C1 segment of cervical spinal cord (tissue), 14 donors: ENCODE measurements around the gene PPIL6.
"Not testable (repeated sequence)": the region's sequence is repeated elsewhere in the genome, so short reads cannot be mapped to it uniquely, and the experiment has no call there.

ENCODE experiments used
- DNase-seq, 14 donors: peaks; one replicate each; lab custom pipeline; 2025; lab: John Stamatoyannopoulos, UW

PPIL6 gene

GRCh38 chr6:109396046-109396718 lies 44.2 kb downstream of the PPIL6 start:
- no peak for DNase-seq

- DNase-seq = peak in 1 of 14 donors; percentile 6
Measured at GRCh38 chr6:109393886-109394281, 46.5 kb downstream of the PPIL6 start.

DNA sequence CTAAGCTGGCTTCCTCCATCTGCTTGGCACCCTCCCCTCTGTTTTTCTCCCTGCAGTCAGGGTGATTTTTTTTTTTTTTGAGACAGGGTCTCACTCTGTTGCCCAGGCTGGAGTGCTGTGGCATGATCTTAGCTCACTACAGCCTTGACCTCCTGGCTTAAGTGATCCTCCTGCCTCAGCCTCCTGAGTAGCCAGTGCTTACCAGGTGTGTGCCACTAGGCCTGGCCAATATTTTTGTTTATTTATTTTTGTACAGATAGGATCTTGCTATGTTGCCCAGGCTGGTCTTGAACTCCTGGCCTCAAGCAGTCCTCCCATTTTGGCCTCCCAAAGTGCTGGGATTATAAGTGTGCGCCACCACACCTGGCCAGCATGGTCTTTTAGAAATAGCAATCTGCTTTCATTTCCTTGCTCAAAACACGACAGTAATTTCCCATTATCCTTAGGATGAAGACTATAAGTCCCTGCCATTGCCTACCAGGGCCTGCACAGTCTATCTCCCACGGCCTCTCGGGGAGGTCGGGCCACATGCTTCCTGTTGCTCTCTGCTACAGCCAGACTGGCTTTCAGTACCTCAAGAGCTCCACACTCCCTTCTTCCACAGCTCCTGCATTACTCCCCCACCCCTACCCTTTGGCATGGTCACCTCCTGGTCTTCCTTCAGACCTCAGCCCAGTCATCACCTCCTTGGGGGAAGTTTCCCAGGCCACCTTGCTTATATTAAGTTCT lies 47.1 kb downstream of the PPIL6 start:
- no peak for DNase-seq

GRCh38 chr6:109389650-109390274 lies 50.7 kb downstream of the PPIL6 start:
- peak in 1 of 14 donors; percentile 5 for DNase-seq

DNA sequence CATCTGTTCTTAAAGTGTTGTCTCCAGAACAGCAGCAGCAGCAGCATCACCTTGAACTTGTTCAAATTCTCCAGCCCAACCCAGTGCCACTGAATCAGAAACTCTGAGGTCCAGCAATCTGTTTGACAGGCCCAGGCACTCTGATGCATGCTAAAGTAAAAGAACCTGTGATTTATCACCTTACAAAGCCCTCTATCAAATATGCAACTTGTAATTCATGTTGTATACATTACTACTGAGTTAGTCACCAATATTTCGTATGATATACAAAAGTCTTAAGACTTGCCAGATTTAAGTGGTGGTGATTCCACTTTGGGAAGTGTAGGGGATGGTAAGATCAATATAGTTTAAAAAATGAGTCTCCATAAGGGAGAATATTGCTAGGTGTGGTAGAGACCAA lies 52.2 kb downstream of the PPIL6 start:
- no peak for DNase-seq

DNA sequence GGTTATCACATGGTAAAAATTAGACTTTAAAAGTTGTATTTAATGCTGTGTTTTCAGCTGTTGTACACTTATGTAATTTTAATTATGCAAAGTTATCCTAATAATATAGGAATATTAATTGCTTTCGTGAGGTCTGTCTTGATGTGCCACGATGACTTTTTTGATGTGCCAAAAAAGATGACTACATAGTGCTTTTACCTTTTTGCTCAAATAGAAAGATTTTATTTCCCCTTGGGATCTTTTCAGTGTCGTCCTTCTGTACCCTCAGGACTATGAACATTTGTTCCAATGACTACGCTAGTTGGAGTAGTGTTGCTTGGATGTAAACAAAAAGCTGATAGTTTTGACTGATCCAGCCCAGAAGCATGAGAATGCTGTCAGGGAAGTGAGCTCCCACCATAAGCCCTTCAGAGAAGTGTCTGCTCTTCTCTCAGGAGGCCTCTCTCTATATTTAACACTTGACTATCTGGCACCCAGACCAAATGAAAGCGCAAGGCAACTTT lies 56.9 kb downstream of the PPIL6 start:
- DNase-seq = peak in 1 of 14 donors; percentile 53

- DNase-seq = peak; percentile 92 to 99 (median 98)
Measured at GRCh38 chr6:109382576-109383437, 57.6 kb downstream of the PPIL6 start.

GRCh38 chr6:109381747-109382575 lies 58.5 kb downstream of the PPIL6 start, which contains the start of gene CD164:
CD164 (minus strand) TSS chr6:109382467; CDS start chr6:109382378, 89 bp downstream.
- peak; percentile 92 to 99 (median 98) for DNase-seq

GRCh38 chr6:109381061-109381746 lies 59.2 kb downstream of the PPIL6 start:
- DNase-seq = peak in 3 of 14 donors; percentile 13 to 42 (median 13)

DNA sequence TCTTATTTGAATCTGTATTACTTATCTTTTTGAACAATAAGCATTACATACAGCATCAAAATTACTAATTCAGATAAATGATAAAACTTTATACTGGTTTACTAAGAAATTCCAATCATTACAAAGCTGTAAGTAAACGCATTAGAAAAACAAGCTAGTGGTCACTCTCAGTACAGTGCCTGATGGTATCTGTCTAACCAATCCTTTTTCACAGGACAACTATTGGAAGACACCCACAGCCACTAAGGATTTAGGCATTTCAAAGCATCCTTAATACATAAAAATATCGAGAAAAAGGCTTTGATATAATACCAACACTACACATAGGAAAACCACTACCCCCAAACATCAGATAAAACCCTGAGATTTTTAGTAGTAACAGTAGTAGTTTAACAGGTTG lies 60.7 kb downstream of the PPIL6 start:
- no peak for DNase-seq

- DNase-seq = no peak
Measured at GRCh38 chr6:109377717-109378116, 62.7 kb downstream of the PPIL6 start.

DNA sequence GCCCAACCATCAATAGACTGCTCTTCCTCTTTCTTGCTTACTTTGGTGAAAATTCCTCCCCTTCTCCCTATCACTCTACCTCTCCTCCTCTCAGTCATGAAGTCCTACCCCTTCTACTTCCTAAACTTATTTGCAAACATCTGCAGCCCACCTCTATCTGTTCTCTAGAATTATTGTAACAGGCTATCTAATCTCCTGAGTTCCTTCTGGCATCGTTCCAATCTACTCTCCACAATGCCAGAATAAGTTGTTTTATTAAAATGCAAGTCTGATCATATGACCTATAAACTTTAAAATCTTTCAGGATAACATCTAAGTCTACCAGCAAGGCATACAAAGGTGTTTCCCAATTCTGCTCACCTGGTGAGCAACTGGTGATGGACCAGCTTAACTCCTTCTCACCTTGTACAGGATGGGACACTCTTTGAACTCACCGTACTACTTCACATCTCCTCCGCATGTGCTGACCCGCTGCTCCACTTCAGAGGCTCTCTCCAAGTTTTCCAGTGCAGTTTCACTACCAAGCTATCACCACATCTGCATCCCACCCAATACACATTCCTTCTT lies 66.0 kb downstream of the PPIL6 start:
- DNase-seq = no peak

- no peak for DNase-seq
Measured at GRCh38 chr6:109373762-109374161, 66.7 kb downstream of the PPIL6 start.

- no peak for DNase-seq
Measured at GRCh38 chr6:109373331-109373730, 67.1 kb downstream of the PPIL6 start.

DNA sequence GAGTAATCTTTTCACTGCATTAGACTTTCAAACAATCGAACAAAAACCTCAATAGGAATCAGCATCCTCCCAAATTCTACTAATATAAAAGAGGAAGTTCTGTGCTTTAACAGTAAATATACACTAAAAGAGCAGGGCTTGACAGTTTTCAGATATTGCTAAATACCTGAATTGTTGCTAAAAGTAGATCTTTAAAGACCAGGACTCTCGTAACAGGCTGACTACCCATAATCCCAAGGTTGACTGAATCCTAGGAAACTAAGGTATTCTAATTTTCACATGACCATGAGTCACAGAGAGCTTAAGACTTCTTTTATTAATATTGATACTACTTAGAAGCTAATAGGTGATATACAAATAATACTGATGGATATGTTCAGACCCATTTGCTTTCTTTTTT lies 68.3 kb downstream of the PPIL6 start:
- no peak for DNase-seq

DNA sequence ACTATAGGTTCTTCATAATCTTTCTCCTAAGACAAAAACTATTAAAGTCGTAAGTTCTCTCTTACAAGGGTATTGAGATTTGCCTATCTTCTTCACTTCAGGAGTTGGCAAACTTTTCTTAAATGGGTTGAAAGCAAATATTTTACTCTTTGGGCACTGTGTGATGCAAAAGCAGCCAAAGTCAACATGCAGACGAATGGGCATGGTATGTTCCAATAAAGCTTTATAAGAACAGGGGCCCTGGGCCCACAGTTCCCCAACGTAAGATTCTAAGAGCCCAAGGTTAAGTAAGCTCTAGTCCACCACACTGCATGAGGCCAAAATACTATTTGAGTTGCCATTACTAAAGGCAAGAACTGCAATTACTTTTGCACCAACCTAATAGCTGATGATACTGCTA lies 69.6 kb downstream of the PPIL6 start:
- no peak for DNase-seq

DNA sequence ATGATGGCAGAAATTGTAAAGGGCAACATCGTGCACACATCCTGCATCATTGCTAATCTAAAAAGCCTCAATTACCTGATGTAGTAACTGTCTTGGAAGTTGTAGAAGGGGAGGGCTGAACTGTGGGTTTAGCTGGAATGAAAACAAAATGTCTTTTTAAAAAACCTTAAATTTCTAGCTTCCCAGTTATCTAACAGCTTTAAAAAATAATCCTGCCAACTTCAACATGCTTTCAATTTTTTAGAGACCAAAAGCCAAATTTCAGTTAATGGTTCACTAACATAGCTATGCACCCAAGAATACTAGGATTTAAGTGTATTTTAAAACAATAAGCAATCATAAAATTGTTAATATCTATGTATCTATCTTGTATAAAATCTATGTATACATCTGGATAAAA lies 70.1 kb downstream of the PPIL6 start:
- DNase-seq = no peak

- DNase-seq = no peak
Measured at GRCh38 chr6:109369728-109370127, 70.7 kb downstream of the PPIL6 start.

DNA sequence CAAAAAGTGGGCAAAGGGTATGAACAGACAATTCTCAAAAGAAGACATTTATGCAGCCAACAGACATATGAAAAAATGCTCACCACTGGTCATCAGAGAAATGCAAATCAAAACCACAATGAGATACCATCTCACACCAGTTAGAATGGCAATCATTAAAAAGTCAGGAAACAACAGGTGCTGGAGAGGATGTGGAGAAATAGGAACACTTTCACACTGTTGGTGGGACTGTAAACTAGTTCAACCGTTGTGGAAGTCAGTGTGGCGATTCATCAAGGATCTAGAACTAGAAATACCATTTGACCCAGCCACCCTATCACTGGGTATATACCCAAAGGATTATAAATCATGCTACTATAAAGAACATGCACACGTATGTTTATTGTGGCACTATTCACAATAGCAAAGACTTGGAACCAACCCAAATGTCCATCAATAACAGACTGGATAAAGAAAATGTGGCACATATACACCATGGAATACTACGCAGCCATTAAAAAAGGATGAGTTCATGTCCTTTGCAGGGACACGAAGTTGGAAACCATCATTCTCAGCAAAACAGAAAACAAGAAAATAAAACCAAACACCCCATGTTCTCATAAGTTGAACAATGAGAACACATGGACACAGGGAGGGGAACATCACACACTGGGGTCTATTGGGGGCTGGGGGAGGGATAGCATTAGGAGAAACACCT lies 75.9 kb downstream of the PPIL6 start:
- not testable (repeated sequence) for DNase-seq
